ENCODE data around the gene TBX4. TPM values are rescaled to one million over a fixed set of nuclear protein-coding genes. Genes with fewer than 3 reads are reported as not detected.

The TBX4 gene
- total RNA-seq, 3 donors from 2014 or later, result not detected

- Histone ChIP-seq H3K9me3 (no peaks in the 10 kb centered on the region), H3K36me3 (ENCODE audit: low read depth) (no peaks in the 10 kb centered on the region), H3K4me1 (ENCODE audit: low read depth) (no peaks in the 10 kb centered on the region), H3K4me3 (no peak overlapping the region)
- TF ChIP-seq, protein P1, sequence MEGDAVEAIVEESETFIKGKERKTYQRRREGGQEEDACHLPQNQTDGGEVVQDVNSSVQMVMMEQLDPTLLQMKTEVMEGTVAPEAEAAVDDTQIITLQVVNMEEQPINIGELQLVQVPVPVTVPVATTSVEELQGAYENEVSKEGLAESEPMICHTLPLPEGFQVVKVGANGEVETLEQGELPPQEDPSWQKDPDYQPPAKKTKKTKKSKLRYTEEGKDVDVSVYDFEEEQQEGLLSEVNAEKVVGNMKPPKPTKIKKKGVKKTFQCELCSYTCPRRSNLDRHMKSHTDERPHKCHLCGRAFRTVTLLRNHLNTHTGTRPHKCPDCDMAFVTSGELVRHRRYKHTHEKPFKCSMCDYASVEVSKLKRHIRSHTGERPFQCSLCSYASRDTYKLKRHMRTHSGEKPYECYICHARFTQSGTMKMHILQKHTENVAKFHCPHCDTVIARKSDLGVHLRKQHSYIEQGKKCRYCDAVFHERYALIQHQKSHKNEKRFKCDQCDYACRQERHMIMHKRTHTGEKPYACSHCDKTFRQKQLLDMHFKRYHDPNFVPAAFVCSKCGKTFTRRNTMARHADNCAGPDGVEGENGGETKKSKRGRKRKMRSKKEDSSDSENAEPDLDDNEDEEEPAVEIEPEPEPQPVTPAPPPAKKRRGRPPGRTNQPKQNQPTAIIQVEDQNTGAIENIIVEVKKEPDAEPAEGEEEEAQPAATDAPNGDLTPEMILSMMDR (IDR thresholded peaks at IDR 0.05), result no peak
- ATAC-seq (no peak), DNase-seq (peak in 1 of 3 donors; percentile 21)
- intact Hi-C loops (cut with DNase I, micrococcal nuclease), result no loop called here
These were observed 16.2 kb downstream of the TBX4 start for GRCh38 chr17:61468263-61468907.

DNA sequence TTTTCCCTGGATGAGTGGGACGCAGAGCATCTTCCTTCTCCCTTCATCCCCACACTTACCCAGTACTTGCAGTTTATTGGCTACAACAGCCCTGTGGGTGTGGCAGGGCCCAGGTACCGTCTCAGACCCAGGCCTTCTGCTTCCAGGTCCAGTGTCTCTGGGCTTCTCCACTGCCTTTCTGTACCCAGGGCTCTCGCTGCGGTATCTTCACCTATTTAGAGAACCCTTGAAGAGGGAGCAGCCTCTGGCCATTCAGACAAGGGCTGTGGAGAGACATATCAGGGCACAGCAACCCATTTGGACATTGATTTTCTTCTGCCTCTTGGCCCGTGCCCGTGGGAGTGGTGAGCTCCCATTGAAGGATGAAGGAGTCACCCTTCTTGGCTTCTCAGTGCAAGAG, 17.3 kb downstream of the TBX4 start:
- no peaks in the 10 kb centered on the region for H3K36me3 ChIP-seq (ENCODE audit: low read depth)
- H3K9me3 ChIP-seq, result no peaks in the 10 kb centered on the region
- no peaks in the 10 kb centered on the region for H3K4me1 ChIP-seq (ENCODE audit: low read depth)
- ATAC-seq, result no peak
- peak in 1 of 3 donors; percentile 14 for DNase-seq
- intact Hi-C loops (cut with DNase I, micrococcal nuclease), result no loop called here
- H3K4me3 ChIP-seq, result no peak overlapping the region
- TF ChIP-seq, protein P1 (IDR thresholded peaks at IDR 0.05), result no peak

GRCh38 chr17:61469949-61470348, 17.7 kb downstream of the TBX4 start:
- DNase-seq (peak in 1 of 3 donors; percentile 9), ATAC-seq (no peak)
- intact Hi-C loops (cut with DNase I, micrococcal nuclease), result no loop called here
- Histone ChIP-seq H3K9me3 (no peaks in the 10 kb centered on the region), H3K36me3 (ENCODE audit: low read depth) (no peaks in the 10 kb centered on the region), H3K4me1 (ENCODE audit: low read depth) (no peaks in the 10 kb centered on the region), H3K4me3 (no peak overlapping the region)
- TF ChIP-seq, protein P1 (IDR thresholded peaks at IDR 0.05), result no peak

DNA sequence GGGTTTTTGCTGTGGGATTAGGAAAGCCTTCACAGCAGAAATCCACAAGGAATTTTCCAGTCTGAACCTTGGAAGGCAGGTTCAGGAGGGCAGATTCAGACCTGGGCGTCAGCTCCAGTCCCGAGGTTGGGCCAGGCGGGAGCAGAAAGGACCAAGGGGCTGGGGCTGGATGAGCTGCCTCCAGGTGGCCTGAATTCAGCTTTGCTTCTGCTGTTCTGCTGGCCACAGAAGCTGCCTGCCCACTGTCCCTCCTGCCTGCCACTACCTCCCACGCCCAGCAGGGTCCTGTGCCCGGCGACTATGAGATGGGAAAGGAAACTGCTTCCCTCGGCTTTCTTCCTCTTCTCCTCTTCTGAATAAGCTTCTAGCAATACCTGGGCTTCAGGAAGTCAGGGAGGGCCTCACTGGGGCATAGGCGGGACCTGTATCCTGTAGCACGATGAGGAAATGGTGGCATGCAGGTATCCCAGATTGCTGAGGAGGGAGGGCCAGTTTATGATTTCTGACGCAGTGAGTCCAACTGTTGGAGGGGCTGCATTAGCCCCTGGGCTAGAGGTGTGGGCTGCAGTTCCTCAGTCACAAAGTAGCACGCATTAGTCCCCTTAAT, 18.4 kb downstream of the TBX4 start:
- DNase-seq (peak in 1 of 3 donors; percentile 29), ATAC-seq (peak; percentile 69)
- Histone ChIP-seq H3K36me3 (ENCODE audit: low read depth) (no peaks in the 10 kb centered on the region), H3K4me1 (ENCODE audit: low read depth) (no peaks in the 10 kb centered on the region), H3K4me3 (no peak overlapping the region), H3K9me3 (no peaks in the 10 kb centered on the region)
- TF ChIP-seq, protein P1 (IDR thresholded peaks at IDR 0.05), result no peak
- intact Hi-C loops (cut with DNase I, micrococcal nuclease), result no loop called here

- Histone ChIP-seq H3K9me3 (no peaks in the 10 kb centered on the region), H3K4me3 (no peak overlapping the region), H3K4me1 (ENCODE audit: low read depth) (no peaks in the 10 kb centered on the region), H3K36me3 (ENCODE audit: low read depth) (no peaks in the 10 kb centered on the region)
- ATAC-seq (no peak), DNase-seq (peak in 1 of 3 donors; percentile 7)
- TF ChIP-seq, protein P1 (IDR thresholded peaks at IDR 0.05), result no peak
- intact Hi-C loops (cut with DNase I, micrococcal nuclease), result no loop called here
These were observed 22.2 kb downstream of the TBX4 start for GRCh38 chr17:61474235-61474927.
